H1 (cell line): Measurements from ENCODE around the gene PITPNC1. TPM values are rescaled to one million over a fixed set of nuclear protein-coding genes. Genes with fewer than 3 reads are reported as not detected.

Experiments
- CEBPB ChIP-seq: IDR thresholded peaks from 2 replicates; pipeline ENCODE4 v1.6.1; 2012; ENCODE audit warnings: low read depth, low read length
- CREB1 ChIP-seq: IDR thresholded peaks from 2 replicates; pipeline ENCODE4 v1.6.1; 2012; ENCODE audit warnings: inconsistent platforms
- KDM1A ChIP-seq: fragments of 200-600, 300-600 bp; sonication (generic); IDR thresholded peaks from 2 replicates; pipeline ENCODE4 v1.7.1; 2016; ENCODE audit warnings: mild to moderate bottlenecking, low read length, borderline replicate concordance
- PHF8 ChIP-seq: fragments of 200-600 bp; sonication (generic); conservative IDR thresholded peaks from 2 replicates; pipeline ENCODE4 v1.7.1; 2012; ENCODE audit warnings: low read depth, mild to moderate bottlenecking, inconsistent platforms, low read length, moderate library complexity
- POLR2A ChIP-seq, 2 experiments: IDR thresholded peaks; 1 replicate in 1 of 2; 2 replicates in 1 of 2; pipeline ENCODE4 v1.6.1; 2011; ENCODE audit warnings: low read depth in 2 of 2, low read length in 2 of 2, mild to moderate bottlenecking in 2 of 2; ENCODE audit errors: control extremely low read depth in 1 of 2
- SP4 ChIP-seq: IDR thresholded peaks from 2 replicates; pipeline ENCODE4 v1.6.1; 2012; ENCODE audit warnings: low read length, inconsistent platforms
- polyA plus RNA-seq, 7 experiments: library from polyadenylated mRNA; depleted of rRNA in 3 of 7; stranded (reverse) in 5 of 7; unstranded in 2 of 7; fragments of >200 nt in 5 of 7; fragments of 200-250 nt in 2 of 7; gene quantifications; 1 replicate in 5 of 7; 2 replicates in 1 of 7; 4 replicates in 1 of 7; pipeline versions ENCODE4 v1.2.1 to v1.2.3, GENCODE V29; 2011 to 2013; ENCODE audit warnings: missing spikeins in 2 of 7, mixed read lengths in 2 of 7
- total RNA-seq: library from RNA; stranded (reverse); fragmentation: NEBNext Ultra II Directional; extraction: Animal tissue kit (Norgen Biotek cat#: 25700); gene quantifications from 2 replicates; pipeline ENCODE4 v1.2.1, GENCODE V29; 2021
- TF ChIP-seq, protein P1 (sequence below): IDR thresholded peaks from 2 replicates; pipeline ENCODE4 v1.6.1; 2011; ENCODE audit warnings: low read length, improper control_type of control experiment

Gene PITPNC1
- total and polyA plus RNA-seq, 2 of the 8 experiments (the other 6 are each of a cell fraction or from before 2014, with no cell fraction given) = 17.6 to 54.7 TPM

GRCh38 chr17:67666710-67667109 is 289.6 kb downstream of the PITPNC1 start (continued):
- TF ChIP-seq, protein P1, sequence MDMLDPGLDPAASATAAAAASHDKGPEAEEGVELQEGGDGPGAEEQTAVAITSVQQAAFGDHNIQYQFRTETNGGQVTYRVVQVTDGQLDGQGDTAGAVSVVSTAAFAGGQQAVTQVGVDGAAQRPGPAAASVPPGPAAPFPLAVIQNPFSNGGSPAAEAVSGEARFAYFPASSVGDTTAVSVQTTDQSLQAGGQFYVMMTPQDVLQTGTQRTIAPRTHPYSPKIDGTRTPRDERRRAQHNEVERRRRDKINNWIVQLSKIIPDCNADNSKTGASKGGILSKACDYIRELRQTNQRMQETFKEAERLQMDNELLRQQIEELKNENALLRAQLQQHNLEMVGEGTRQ = no peak
- TF ChIP-seq CREB1 (no peak), SP4 (no peak), POLR2A (IDR thresholded peaks at IDR 0.05; ENCODE audit: control extremely low read depth in 1 of 2, low read depth in 2 of 2, low read length in 2 of 2) (no peak), CEBPB (no peak), KDM1A (no peak), PHF8 (no peak)
